IPS-18a (cell line): Measurements from ENCODE around the gene ATOH1.

Source experiments
- H3K27ac ChIP-seq: one replicate; pipeline ENCODE4 v1.5.1; 2013; ENCODE audit warnings: low read length
- H3K27me3 ChIP-seq: one replicate; pipeline ENCODE4 v1.6.1; 2013; ENCODE audit warnings: mild to moderate bottlenecking, low read length; ENCODE audit not compliant: control insufficient read depth, insufficient read depth
- H3K36me3 ChIP-seq: one replicate; pipeline ENCODE4 v1.6.1; 2013; ENCODE audit warnings: low read depth, low read length; ENCODE audit not compliant: control insufficient read depth
- H3K4me1 ChIP-seq: one replicate; pipeline ENCODE4 v1.6.1; 2013; ENCODE audit warnings: low read depth, low read length; ENCODE audit not compliant: control insufficient read depth
- H3K4me3 ChIP-seq: one replicate; pipeline ENCODE4 v1.5.1; 2013; ENCODE audit warnings: low read length
- H3K9ac ChIP-seq: one replicate; pipeline ENCODE4 v1.6.1; 2013; ENCODE audit warnings: mild to moderate bottlenecking, low read length, moderate library complexity
- H3K9me3 ChIP-seq: one replicate; pipeline ENCODE4 v1.6.1; 2013; ENCODE audit warnings: low read depth, low read length; ENCODE audit not compliant: control insufficient read depth

The ATOH1 gene, protein sequence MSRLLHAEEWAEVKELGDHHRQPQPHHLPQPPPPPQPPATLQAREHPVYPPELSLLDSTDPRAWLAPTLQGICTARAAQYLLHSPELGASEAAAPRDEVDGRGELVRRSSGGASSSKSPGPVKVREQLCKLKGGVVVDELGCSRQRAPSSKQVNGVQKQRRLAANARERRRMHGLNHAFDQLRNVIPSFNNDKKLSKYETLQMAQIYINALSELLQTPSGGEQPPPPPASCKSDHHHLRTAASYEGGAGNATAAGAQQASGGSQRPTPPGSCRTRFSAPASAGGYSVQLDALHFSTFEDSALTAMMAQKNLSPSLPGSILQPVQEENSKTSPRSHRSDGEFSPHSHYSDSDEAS

DNA sequence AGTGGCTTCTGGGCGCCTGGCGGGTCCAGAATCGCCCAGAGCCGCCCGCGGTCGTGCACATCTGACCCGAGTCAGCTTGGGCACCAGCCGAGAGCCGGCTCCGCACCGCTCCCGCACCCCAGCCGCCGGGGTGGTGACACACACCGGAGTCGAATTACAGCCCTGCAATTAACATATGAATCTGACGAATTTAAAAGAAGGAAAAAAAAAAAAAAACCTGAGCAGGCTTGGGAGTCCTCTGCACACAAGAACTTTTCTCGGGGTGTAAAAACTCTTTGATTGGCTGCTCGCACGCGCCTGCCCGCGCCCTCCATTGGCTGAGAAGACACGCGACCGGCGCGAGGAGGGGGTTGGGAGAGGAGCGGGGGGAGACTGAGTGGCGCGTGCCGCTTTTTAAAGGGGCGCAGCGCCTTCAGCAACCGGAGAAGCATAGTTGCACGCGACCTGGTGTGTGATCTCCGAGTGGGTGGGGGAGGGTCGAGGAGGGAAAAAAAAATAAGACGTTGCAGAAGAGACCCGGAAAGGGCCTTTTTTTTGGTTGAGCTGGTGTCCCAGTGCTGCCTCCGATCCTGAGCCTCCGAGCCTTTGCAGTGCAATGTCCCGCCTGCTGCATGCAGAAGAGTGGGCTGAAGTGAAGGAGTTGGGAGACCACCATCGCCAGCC is at the start of gene ATOH1:
Gene ATOH1 (plus strand): TSS at position 422 of the 663 bp plus-strand sequence. CDS start 174 bp downstream, at position 596.
- Histone ChIP-seq H3K27ac (no peak within 1 kb of the TSS), H3K36me3 (no peaks in the 10 kb centered on the region), H3K27me3 (peaks cover 94% of the 10 kb centered on the region), H3K9ac (no peak within 1 kb of the TSS), H3K9me3 (no peaks in the 10 kb centered on the region), H3K4me1 (peaks cover 44% of the 10 kb centered on the region), H3K4me3 (peak within 1 kb of the TSS; percentile 54)

DNA sequence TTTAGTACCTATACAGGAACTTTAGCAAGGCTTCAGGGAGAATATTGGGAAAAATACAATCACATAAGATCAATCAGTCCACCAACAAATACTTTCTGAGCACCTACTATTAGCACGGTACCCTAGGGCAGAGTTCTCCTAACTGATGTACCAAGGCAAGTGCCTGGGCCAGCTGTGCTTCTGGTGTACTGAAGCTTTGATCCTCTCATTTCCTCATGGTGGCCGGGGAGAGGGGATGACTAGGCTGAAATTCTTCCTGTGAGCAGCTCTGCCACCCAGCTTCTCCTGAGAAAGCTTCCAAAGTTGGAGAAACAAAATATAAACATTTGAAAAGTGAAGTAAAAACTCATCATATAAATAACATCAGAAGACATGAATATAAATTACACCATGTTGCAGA is 49.3 kb upstream of the ATOH1 start:
- H3K27ac ChIP-seq, result no peak overlapping the region
- H3K9ac ChIP-seq, result no peak overlapping the region
- no peaks in the 10 kb centered on the region for H3K27me3 ChIP-seq
- H3K9me3 ChIP-seq, result no peaks in the 10 kb centered on the region
- H3K4me3 ChIP-seq, result no peak overlapping the region
- H3K36me3 ChIP-seq, result no peaks in the 10 kb centered on the region
- no peaks in the 10 kb centered on the region for H3K4me1 ChIP-seq

DNA sequence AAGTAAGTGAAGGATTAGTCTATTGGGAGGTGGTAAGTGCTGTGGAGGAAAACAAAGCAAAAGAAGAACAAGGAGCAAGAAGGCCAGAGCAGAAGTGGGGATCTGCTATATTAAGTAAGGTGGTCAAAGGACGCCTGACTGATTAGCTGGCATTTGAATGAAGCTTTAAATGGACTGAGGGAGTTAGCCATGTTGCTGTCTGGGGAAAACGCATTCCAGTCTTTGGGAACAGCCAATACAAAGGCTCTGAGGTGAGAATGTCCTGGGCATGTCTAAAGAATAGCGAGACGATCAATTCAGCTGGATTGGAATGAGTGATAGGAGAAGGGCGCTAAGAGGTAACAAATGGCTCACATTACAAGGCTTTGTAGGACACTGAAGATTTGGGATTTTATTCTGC is 48.5 kb upstream of the ATOH1 start:
- H3K4me3 ChIP-seq, result no peak overlapping the region
- no peaks in the 10 kb centered on the region for H3K9me3 ChIP-seq
- no peaks in the 10 kb centered on the region for H3K4me1 ChIP-seq
- no peak overlapping the region for H3K9ac ChIP-seq
- H3K36me3 ChIP-seq, result no peaks in the 10 kb centered on the region
- no peak overlapping the region for H3K27ac ChIP-seq
- H3K27me3 ChIP-seq, result no peaks in the 10 kb centered on the region

DNA sequence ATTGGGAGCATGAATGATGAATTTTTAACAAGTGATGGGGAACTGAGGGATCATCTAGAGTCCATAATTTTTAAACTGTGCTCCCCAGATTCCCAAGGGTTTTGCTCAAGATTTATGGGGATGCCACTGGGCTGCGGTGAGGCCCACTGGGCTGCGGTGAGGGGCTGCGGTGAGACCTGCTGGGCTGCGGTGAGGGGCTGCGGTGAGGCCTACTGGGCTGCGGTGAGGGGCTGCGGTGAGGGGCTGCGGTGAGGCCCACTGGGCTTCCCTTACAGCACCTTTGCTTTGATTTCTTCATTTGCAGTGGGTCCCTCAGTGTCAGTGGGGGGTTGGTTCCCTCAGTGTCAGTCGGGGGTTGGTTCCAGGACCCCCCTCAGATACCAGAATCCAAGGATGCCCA is 47.4 kb upstream of the ATOH1 start:
- peaks cover 8% of the 10 kb centered on the region for H3K4me1 ChIP-seq

DNA sequence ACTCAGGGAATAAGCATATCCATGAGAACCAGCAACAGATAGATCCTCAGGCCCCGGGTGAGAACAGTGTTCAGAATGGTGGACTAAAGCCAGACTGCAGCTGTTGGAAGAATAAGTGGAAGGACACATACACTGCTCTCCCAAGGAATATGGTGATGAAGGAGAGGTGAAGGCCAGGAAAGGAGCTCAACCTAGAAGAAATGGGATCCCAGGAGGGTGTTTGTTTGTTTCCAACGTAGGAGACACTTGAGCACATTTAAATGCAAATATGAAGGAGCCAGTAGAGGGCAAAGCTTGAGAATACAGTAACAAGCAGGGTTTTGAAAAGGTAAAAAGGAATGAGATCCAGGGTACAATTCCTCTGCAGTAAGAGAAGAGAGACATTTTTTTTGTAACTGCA is 42.4 kb upstream of the ATOH1 start:
- H3K36me3 ChIP-seq, result no peaks in the 10 kb centered on the region
- peak overlapping the region; percentile 8 for H3K4me3 ChIP-seq
- H3K9me3 ChIP-seq, result no peaks in the 10 kb centered on the region
- H3K27me3 ChIP-seq, result no peaks in the 10 kb centered on the region
- peaks cover 11% of the 10 kb centered on the region for H3K4me1 ChIP-seq
- H3K9ac ChIP-seq, result no peak overlapping the region
- H3K27ac ChIP-seq, result no peak overlapping the region

More for the DNA sequence above, 47.4 kb upstream of the ATOH1 start:
- no peaks in the 10 kb centered on the region for H3K9me3 ChIP-seq
- H3K4me3 ChIP-seq, result no peak overlapping the region
- no peaks in the 10 kb centered on the region for H3K27me3 ChIP-seq
- no peak overlapping the region for H3K9ac ChIP-seq
- H3K27ac ChIP-seq, result no peak overlapping the region
- no peaks in the 10 kb centered on the region for H3K36me3 ChIP-seq

DNA sequence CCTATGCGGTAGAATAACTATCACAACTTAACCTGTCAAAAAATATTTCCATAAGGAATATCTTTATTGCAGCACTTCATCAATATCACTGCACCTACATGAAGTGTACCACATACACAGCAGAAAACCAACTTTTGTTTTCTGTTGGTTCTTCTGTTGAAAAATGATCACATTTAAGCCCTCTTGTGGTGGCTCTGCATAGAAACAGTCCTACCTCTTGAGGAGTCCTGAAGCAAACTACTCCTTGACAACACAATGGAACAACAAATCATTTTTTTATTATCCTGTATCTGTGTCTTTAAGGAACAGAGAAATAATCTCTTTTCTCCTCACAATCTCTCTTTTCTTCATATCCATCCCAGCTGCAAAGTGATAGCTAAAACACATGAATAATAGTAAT is 39.8 kb upstream of the ATOH1 start:
- no peak overlapping the region for H3K4me3 ChIP-seq
- H3K9me3 ChIP-seq, result no peaks in the 10 kb centered on the region
- H3K36me3 ChIP-seq, result no peaks in the 10 kb centered on the region
- no peaks in the 10 kb centered on the region for H3K27me3 ChIP-seq
- no peak overlapping the region for H3K9ac ChIP-seq
- H3K4me1 ChIP-seq, result peaks cover 15% of the 10 kb centered on the region
- no peak overlapping the region for H3K27ac ChIP-seq

DNA sequence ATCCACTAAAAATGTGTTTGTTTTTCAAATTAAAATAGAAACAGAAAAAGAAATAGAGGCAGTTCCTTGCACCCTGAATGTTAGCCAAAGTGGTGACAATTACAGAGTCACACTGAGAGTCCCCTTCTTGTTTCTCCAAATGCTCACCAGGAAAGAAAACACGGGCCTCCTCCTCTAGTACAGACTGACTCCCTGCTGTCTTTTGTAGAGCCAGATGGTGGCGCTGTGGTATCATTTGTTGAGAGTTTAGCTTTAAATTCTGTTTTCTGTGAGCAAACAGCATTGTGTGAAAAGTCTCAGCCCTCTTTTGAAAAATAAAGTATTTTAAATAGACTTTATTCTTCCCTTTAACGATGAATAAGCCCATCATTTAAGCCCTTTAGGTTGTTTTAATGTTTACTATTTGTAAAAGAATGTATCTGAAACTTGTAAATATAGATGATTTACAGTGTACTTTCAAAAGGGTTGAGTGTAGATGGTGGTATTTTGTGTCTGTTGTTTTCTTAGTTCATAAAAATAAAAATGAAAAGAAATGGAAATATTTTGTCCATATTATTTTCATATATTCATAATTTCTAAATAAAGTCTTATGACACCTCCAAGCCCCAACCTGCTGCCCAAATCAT is 36.9 kb upstream of the ATOH1 start:
- no peaks in the 10 kb centered on the region for H3K9me3 ChIP-seq
- H3K36me3 ChIP-seq, result no peaks in the 10 kb centered on the region
- no peak overlapping the region for H3K27ac ChIP-seq
- H3K4me3 ChIP-seq, result no peak overlapping the region
- H3K27me3 ChIP-seq, result no peaks in the 10 kb centered on the region
- H3K4me1 ChIP-seq, result peaks cover 4% of the 10 kb centered on the region
- H3K9ac ChIP-seq, result no peak overlapping the region

DNA sequence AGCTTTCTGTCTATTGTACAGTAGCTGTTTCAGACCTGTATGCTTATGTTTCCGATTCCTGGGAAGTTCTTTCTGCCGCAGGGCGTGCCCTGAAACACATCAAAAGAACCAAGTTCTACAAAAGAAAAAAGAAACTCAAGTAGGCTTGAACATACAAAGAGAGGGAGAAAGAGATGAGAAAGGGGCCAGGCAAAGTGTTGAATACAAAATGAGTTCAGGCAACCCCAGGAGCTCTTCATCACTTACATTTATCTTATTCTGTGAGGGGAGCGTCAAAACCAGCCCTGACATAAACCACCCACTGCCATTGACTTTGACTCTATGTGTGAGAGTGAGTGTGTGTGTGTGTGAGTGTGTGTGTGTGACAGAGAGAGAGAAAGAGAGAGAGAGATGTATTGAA is 26.5 kb upstream of the ATOH1 start:
- Histone ChIP-seq H3K9ac (no peak overlapping the region), H3K4me1 (no peaks in the 10 kb centered on the region), H3K4me3 (no peak overlapping the region), H3K27me3 (no peaks in the 10 kb centered on the region), H3K27ac (no peak overlapping the region), H3K9me3 (no peaks in the 10 kb centered on the region), H3K36me3 (no peaks in the 10 kb centered on the region)

DNA sequence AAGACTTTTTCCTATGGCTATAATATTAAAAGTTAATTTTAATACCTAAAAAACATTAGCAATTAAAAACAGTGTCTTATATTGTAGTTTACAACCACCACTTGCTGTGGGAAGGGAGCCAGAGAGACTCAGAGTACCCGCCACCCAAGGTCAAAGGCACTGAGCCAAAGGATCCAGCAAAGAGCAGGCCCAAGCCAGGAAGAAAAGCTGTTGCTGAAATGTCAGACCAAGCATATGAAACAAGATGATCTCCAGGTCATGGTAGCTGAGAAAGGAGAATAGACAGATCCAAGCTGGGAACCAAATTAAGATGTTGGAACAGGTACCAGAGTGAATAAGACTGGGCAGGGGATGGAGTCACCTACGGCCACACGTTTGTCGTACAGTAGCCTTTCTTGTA is 18.8 kb upstream of the ATOH1 start:
- H3K27ac ChIP-seq, result no peak overlapping the region
- H3K9ac ChIP-seq, result no peak overlapping the region
- H3K27me3 ChIP-seq, result no peaks in the 10 kb centered on the region
- H3K9me3 ChIP-seq, result no peaks in the 10 kb centered on the region
- H3K36me3 ChIP-seq, result no peaks in the 10 kb centered on the region
- H3K4me1 ChIP-seq, result peaks cover 9% of the 10 kb centered on the region
- no peak overlapping the region for H3K4me3 ChIP-seq

DNA sequence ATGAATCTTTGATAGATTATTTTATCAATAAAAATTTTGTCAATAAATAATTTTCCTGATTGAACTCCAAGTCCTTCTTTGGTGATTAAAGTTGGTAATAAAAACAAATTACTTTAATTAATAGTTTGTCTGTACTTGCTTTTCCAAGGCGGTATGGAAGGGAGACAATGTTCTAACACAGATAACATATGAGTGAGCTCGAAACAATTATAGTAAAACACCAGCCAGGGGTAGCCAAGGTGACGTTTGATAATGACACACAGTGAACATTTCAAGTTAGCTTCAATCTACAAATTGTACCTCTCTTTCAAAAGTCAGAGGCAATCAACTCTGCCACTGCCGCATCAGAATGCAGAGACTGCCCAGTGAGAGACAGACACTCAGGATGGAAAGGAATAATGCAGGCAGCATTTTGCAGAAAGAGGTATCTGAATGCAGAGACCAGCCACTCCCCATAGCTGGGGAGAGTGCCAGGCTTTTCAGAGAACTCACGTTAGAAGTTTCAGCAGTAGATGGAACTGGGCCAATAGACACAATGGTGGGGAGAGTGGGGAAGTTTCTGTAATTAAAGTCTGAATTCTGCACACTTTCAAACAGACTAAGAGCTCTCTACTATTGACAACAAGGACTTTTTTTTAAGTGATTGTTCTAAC is 18.1 kb upstream of the ATOH1 start:
- H3K36me3 ChIP-seq, result no peaks in the 10 kb centered on the region
- no peaks in the 10 kb centered on the region for H3K9me3 ChIP-seq
- no peak overlapping the region for H3K4me3 ChIP-seq
- peaks cover 11% of the 10 kb centered on the region for H3K4me1 ChIP-seq
- no peak overlapping the region for H3K9ac ChIP-seq
- no peak overlapping the region for H3K27ac ChIP-seq
- H3K27me3 ChIP-seq, result no peaks in the 10 kb centered on the region

DNA sequence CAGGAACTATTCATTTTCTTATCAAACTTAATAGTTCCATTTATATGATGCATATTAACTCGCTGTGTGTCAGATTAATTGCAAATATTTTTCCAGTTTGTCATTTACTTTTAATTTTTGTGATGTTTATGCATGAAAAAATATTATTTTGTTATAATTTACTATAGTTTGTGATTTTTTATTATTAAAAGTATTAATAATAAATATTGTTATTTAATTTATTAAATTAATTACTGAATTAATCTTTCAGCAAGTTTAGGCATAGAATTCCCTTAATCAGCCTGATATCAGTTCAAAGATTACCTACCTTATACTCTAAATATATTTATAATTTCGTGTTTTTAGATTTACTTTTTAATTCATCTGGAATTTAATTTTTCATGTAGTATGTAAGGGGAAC is 15.5 kb upstream of the ATOH1 start:
- no peak overlapping the region for H3K9ac ChIP-seq
- H3K27ac ChIP-seq, result no peak overlapping the region
- H3K4me1 ChIP-seq, result peaks cover 11% of the 10 kb centered on the region

More for the DNA sequence above, 15.5 kb upstream of the ATOH1 start:
- H3K4me3 ChIP-seq, result no peak overlapping the region
- no peaks in the 10 kb centered on the region for H3K27me3 ChIP-seq
- no peaks in the 10 kb centered on the region for H3K36me3 ChIP-seq
- no peaks in the 10 kb centered on the region for H3K9me3 ChIP-seq
